ENCODE data around the gene E2F8. TPM values are rescaled to one million over a fixed set of nuclear protein-coding genes. Genes with fewer than 3 reads are reported as not detected.

The E2F8 gene, protein sequence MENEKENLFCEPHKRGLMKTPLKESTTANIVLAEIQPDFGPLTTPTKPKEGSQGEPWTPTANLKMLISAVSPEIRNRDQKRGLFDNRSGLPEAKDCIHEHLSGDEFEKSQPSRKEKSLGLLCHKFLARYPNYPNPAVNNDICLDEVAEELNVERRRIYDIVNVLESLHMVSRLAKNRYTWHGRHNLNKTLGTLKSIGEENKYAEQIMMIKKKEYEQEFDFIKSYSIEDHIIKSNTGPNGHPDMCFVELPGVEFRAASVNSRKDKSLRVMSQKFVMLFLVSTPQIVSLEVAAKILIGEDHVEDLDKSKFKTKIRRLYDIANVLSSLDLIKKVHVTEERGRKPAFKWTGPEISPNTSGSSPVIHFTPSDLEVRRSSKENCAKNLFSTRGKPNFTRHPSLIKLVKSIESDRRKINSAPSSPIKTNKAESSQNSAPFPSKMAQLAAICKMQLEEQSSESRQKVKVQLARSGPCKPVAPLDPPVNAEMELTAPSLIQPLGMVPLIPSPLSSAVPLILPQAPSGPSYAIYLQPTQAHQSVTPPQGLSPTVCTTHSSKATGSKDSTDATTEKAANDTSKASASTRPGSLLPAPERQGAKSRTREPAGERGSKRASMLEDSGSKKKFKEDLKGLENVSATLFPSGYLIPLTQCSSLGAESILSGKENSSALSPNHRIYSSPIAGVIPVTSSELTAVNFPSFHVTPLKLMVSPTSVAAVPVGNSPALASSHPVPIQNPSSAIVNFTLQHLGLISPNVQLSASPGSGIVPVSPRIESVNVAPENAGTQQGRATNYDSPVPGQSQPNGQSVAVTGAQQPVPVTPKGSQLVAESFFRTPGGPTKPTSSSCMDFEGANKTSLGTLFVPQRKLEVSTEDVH
- total RNA-seq = 0.39 and 0.73 TPM in 2 replicates

DNA sequence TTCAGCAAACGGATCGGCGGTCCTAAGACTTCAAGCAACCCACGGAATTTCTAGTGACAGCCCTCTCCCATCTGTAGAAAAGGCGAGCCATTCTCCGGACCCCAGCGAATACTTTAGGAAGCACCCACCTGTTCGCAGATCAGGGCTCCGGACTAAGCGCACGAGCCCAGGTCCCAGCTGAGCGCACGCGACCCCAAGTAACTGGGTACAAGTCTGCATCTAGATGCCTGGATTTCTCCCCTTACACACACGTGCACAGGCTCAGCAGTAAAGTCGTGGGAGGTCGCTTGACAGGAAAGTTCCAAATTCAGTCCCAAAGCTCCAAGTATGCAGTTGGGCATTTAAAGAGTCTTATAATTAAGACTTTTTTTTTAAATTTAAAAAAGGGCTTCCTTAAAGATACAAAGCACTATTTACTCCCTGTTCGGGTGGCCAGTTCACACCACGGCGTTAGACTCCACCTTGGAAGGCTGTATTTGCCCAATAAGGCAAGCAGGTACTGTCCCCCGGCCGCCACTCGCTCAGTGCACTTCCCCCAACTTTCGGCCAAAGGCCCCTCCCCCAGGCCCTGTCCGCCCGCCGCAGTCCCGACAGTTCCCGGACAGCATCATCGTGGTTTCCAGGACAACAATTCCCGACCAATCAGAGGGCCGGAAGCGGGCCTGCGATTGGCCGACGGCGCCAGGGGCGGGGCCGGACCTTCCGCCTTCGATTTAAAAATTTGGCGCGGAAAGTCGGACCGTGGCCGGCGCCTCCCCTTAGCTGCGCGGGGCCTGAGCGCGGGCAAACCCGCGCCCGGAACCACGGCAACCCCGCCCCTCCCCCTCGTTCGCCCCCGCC lies at the start of gene E2F8:
TSS of gene E2F8 (minus strand) at position 526 of the 840 bp plus-strand sequence. CDS start 824 bp downstream, outside the sequence.

DNA sequence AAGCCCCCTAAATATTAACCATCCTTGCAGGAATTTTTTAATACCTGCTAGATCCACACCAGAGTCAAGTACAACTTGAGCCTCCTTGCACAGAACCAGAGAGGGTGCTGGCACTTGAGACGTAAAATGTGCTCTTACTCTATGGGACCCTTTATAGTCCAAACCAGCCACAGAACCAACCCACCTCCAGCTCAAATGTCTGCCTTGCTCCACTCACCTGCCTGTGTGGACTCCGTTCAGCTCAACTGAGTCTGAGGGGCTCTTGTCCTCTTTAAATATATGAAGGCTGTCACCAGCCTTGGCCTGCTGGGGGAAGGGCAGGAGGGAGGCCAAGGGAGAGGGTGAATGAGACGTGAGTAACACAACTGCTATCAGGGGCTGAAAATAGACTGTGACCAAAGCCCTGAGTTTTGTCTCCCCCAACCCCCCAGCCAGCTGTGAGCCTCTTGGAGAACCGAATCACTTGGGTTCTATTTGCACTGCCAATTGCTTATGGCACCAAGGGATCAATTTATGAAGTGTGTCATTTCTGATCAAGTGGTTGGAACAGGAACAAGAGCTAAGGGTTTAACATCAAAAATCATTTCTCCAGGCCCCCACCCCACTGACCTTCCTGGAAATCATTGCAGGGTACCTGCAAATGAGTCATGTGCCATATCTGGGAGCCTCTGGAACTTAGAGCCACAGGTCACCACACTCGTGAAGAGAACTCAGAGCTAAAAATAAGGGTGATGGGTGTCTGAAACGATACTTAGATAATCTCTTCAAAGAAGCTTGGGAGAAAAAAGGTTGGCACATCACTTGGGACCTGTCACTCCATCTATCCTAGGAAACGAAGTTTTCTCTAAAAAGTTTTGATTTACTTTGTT lies 38.8 kb downstream of the E2F8 start, which contains the start of gene CSRP3:
TSS of gene CSRP3 (minus strand) at position 247 of the 869 bp plus-strand sequence. CDS start 9,535 bp downstream, outside the sequence.

Other genes with a start within 250 kb of the E2F8 start
- gene MRGPRX2, start 180.2 kb downstream of the E2F8 start, total RNA-seq = not detected in 2 replicates
- 5.5 and 8.4 TPM in 2 replicates for gene ZDHHC13, start 123.8 kb downstream of the E2F8 start, total RNA-seq
- gene CSRP3, start 39.0 kb downstream of the E2F8 start, total RNA-seq = not detected in 2 replicates

Data from subcutaneous preadipocyte (primary cell).